Measurements from ENCODE around the gene HMOX2.
A peak's percentile ranks its signal among the peaks of the same experiment; 100 is the strongest.

The HMOX2 gene

GRCh38 chr16:4465977-4466779, 10.0 kb upstream of the HMOX2 start:
- DNase-seq (ENCODE audit: low read depth): no peak

- DNase-seq (ENCODE audit: low read depth): no peak
Observed at GRCh38 chr16:4467916-4468315, 8.3 kb upstream of the HMOX2 start.

- DNase-seq (ENCODE audit: low read depth): no peak
Observed at GRCh38 chr16:4468972-4469371, 7.2 kb upstream of the HMOX2 start.

- DNase-seq (ENCODE audit: low read depth): no peak
Observed at GRCh38 chr16:4471869-4472268, 4.3 kb upstream of the HMOX2 start.

- no peak for DNase-seq (ENCODE audit: low read depth)
Observed at GRCh38 chr16:4472880-4473279, 3.3 kb upstream of the HMOX2 start.

GRCh38 chr16:4474192-4474961, 1.8 kb upstream of the HMOX2 start, which contains the start of gene NMRAL1:
Gene NMRAL1 (minus strand): TSS chr16:4474625. CDS start chr16:4474132, 493 bp downstream.
- peak; percentile 80 for DNase-seq (ENCODE audit: low read depth)

- DNase-seq (ENCODE audit: low read depth): no peak
Observed at GRCh38 chr16:4477966-4478365, 1.8 kb downstream of the HMOX2 start.

- DNase-seq (ENCODE audit: low read depth): no peak
Observed at GRCh38 chr16:4481526-4481925, 5.3 kb downstream of the HMOX2 start.

GRCh38 chr16:4481963-4482362, 5.8 kb downstream of the HMOX2 start:
- no peak for DNase-seq (ENCODE audit: low read depth)

- no peak for DNase-seq (ENCODE audit: low read depth)
Observed at GRCh38 chr16:4486126-4486893, 10.1 kb downstream of the HMOX2 start.

- DNase-seq (ENCODE audit: low read depth): peak; percentile 41
Observed at GRCh38 chr16:4487955-4488498, 11.8 kb downstream of the HMOX2 start.

- DNase-seq (ENCODE audit: low read depth): no peak
Observed at GRCh38 chr16:4488499-4488967, 12.3 kb downstream of the HMOX2 start.

- no peak for DNase-seq (ENCODE audit: low read depth)
Observed at GRCh38 chr16:4489030-4489429, 12.8 kb downstream of the HMOX2 start.

- no peak for DNase-seq (ENCODE audit: low read depth)
Observed at GRCh38 chr16:4491898-4492297, 15.7 kb downstream of the HMOX2 start.

- DNase-seq (ENCODE audit: low read depth): peak; percentile 45
Observed at GRCh38 chr16:4494746-4495490, 18.7 kb downstream of the HMOX2 start.

GRCh38 chr16:4495766-4496165, 19.6 kb downstream of the HMOX2 start:
- no peak for DNase-seq (ENCODE audit: low read depth)

- peak; percentile 31 for DNase-seq (ENCODE audit: low read depth)
Observed at GRCh38 chr16:4496305-4496704, 20.1 kb downstream of the HMOX2 start.

- DNase-seq (ENCODE audit: low read depth): no peak
Observed at GRCh38 chr16:4498546-4499195, 22.5 kb downstream of the HMOX2 start.

- DNase-seq (ENCODE audit: low read depth): no peak
Observed at GRCh38 chr16:4499196-4499555, 23.0 kb downstream of the HMOX2 start.

GRCh38 chr16:4500272-4500671, 24.1 kb downstream of the HMOX2 start:
- DNase-seq (ENCODE audit: low read depth): peak; percentile 63

GRCh38 chr16:4501071-4501478, 24.9 kb downstream of the HMOX2 start:
- DNase-seq (ENCODE audit: low read depth): no peak

All from stromal cell of bone marrow (primary cell).